ENCODE results near the gene SLC26A4.
A peak's percentile ranks its signal among the peaks of the same experiment; 100 is the strongest.

Gene SLC26A4

DNA sequence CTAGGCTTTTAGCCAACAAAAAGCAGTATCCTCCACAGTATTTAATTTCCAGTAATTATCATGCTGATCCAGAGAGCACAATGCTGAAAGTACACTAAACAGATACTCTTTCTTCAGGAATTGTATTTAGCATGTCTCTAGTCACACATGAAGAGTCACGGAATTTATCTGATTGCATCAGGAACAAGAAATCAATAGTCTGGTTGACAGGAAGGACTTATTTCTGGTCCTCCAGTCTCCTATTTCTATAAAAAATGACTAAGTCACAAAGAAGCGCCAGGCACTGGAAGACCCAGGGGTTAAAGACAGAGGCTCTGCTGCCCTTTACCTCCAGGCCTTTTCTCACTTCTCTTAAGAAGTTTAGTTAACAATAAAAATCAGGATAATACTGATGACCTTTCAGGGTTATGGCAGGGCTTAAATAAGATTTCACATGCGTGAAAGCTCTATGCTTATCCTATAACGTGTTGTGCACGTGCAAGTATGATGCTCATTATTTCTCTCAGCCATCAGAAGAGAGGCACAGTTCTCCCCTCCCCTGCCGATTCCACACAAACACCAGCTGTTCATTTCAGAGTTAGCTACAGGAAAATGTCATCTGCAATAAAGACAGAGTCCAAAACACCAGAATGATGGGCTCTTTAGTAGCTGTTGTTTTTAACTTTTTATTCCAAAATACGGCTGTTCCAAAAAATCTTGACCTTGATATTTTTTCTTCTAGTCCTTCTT is 36.9 kb downstream of the SLC26A4 start:
- no peak for DNase-seq

DNA sequence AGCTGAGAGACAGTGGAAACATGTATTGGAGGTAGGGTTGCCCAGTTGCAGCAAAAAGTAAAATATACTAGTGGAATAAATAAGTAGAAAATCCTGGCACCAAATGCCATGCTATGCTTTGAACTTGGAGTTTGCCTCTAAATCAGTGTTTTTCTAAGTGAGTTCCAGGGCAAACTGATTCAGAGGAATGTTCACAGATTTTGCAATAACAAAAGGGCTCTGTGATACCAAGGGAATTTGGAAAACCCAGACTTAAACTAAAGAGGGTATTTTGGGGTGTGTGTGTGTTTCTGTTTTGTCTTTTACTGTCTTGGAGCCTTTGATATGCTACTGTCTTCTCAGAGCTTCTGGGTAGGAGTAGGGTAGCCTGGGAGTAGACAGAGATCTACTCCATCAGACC is 39.9 kb downstream of the SLC26A4 start:
- DNase-seq: no peak

DNA sequence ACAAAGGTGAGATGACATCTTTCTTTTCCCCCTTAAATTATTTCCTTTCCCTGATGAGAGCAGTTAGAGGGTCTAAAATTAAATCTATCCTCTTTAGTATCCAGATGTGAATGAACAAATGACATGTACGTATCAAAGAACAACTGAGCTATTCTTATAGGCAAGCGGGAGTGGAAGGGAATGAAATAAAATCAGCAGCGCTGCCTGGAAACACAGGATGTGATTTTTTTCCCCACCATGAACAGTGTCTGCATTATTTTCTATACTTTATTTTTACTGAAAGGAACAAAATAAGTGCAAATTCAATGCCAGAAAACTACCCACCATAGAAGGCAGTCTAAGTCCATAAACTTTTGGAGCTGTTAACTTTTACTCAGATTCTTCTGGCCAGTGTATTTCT is 40.6 kb downstream of the SLC26A4 start:
- no peak for DNase-seq

DNA sequence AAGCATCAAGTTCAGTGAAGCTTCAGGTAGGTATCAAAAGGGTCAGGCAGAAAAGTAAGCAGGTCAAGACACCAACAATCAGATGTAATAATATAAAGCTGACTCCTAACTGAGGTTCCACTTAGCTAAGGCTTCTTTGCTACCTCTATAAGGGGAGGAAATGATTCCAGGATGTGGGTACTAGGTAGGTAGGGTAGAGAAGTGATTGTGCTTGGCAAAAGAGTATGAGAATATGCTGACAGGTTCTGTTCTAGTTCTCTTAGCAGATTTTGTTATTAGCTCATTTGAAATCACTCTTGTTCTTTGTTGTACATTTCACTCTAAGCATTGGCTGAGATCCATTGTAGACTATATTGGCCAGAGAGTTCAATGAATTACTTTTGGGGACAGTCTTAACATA is 42.6 kb downstream of the SLC26A4 start:
- DNase-seq: no peak

DNA sequence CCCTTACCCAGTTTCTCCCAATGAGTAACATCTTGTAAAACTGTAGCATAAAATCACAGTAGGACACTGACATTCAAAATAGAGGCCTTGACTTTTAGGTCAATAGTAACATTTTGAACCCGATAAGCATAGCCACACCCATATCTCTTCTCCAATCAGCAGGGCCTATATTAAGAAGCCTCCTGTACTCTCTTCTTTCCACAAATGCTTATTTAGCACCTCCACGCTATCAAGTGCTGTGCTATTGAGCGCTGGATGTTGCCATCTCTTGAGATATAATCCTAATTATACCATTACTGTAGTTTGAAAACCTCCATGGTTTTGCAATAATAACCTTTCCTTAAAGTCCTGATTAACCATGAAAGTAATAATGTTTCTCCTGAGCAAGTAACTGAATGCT is 43.2 kb downstream of the SLC26A4 start:
- no peak for DNase-seq

GRCh38 chr7:107708956-107709355 is 48.3 kb downstream of the SLC26A4 start:
- DNase-seq: no peak

DNA sequence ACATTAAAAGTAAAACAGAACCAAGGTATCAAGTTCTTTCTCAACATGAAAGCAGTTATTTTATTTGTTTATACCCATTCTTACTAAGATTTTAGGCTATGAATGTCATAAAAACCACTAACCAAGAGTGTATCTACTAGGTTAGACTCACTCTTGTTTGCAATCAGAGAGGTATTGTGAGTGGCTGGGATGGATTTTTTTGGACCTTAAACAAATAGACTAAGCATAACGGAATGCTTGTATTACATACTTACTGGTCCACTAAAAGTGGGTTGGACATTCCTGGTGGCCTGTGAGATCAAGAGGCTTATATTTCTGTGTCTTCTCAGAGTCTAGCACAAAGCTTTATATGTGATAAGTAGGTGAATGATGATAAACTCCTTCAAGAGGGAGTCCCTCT is 50.7 kb downstream of the SLC26A4 start:
- DNase-seq: no peak

DNA sequence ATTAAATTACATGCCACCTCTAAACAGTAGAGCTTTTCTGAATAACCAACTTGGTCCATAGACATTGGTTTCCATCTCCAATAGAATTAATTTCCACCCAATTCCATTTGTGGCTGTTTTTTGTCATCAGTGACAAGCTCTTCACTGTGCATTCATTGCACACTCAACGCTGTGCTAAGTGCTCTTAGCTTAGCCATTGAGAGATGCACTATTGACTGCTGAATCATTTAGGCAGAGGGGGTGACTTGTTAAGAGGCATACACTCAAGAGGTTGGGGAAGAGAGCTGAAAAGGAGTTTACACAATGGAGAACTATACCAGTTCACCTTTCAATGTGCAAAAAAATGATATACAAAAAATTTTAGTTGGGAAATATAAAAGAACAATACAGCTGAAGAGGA is 51.4 kb downstream of the SLC26A4 start:
- no peak for DNase-seq

- DNase-seq: no peak
Observed at GRCh38 chr7:107712896-107713295, 52.3 kb downstream of the SLC26A4 start.

DNA sequence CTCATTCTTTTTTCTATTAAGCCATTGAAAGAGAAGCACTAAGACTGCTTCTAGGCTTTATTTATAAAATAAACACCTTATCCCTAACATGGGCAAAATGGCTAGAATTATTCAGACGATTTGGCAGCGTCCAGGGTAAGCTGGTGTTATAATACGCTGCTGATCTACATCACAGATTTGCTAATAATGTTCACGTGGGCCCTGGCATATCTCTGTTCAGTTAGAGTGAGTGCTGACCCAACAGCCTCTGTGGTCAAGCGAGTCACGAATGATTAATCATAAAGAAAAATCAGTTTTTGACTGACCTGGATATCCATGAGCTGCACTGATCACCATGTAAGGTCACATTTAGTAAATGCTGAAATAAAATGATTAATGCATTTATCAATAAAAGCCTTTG is 54.9 kb downstream of the SLC26A4 start:
- DNase-seq: no peak

DNA sequence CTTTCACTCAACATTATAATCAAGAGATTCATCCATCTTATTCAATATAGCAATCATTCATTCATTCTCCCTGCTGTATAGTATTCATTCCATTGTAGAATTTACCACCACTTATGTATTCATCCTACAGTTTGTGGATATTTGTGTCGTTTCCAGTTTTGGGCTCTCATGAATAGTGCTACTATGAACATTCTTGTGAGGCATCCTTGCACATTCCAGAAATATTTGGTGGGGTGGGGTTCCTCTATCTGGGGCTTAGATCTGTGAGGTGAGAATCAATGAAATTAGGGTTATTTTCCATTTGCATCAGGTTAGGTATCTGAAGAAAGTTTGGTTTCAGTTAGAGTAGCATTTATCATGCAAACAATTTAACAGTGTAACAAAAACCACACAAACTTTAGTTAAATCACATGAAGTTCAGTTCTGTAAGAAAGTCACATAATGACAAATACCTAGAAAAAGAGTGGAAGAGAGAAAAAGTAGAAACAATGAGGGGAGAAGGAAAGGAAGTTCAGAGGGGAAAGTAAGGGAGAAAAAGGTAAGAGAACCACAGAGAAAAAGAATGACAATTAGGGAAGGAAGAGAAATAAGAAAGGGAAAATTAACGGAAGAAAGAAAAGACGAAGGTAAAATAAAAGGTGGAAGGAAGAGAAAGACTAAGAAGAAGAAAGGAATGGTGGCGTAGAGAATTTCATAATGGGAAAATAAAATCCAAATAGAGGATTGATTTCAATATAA is 58.0 kb downstream of the SLC26A4 start:
- no peak for DNase-seq

- DNase-seq: no peak
Observed at GRCh38 chr7:107721286-107721685, 60.7 kb downstream of the SLC26A4 start.

GRCh38 chr7:107723255-107723654 is 62.6 kb downstream of the SLC26A4 start:
- no peak for DNase-seq

DNA sequence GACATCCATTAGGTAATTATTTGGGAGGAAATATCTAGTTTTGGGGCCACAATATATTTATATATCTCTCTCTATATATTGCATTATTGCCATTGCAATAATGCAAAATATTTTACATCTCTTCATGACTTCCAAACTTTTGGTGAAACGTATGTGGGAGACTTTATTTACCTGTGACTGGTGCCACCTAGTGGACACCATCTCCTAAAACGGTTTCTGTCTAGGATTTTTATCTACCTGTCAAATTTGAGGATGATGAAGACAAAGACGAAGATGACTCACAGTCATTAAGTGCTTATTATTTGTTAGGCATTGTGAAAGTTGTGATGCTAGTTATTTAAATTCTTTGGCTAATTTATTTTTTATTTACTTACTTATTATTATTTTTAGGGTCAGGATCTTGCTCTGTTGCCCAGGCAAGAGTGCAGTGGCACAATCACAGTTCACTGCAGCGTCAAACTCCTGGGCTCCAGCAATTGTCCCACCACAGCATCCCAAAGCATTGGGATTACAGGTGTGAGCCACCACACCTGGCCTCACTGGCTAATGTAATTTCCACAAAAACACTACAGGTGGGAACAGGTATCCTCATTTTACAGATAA is 64.6 kb downstream of the SLC26A4 start:
- peak; percentile 6 to 30 for DNase-seq

- DNase-seq: no peak
Observed at GRCh38 chr7:107726356-107727130, 65.9 kb downstream of the SLC26A4 start.

- DNase-seq: no peak
Observed at GRCh38 chr7:107728276-107728675, 67.6 kb downstream of the SLC26A4 start.

GRCh38 chr7:107742678-107743566 is 82.3 kb downstream of the SLC26A4 start:
- DNase-seq: peak; percentile 81 to 90

DNA sequence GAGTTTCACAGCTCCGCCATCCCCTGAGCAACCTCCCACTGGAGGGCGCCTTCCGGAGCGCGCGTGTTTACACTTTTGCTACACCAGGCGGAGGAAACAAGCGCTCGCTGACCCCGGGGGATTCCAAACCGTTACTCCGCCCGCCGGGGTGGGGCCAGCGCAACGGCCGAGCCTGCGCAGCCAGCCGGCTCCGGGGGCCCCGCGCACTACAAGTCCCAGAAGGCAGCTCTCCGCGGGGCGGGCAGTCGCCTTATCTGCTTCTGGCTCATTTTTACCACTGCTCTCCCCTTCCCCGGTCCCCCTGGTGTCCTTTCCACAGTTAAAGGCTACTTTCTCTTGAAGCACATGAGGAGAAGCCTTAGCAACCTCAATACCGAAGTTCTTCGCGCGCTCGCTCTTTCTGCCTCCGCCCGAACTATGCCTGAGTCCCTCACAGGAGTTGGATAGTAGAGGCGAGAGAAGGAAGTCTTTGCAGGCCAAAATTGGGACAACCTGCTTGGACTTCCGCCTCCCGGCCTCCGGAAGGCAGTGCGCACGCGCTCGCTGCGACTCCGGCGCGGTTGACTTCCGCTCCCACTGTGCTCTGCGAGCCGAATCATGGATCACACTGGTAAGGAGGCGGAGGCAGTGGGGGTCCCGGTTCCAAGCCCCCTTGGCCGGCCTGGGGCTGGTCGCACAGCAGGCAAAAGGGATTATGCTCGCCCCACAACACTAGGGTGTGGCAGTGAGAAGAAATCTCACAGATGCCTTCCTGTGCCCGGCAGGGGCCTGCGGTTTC is 83.1 kb downstream of the SLC26A4 start, which contains the start of gene CBLL1:
TSS of gene CBLL1 (plus strand) at position 576 of the 778 bp plus-strand sequence. CDS start at position 598, 22 bp downstream.
- DNase-seq: peak; percentile 90 to 92

DNA sequence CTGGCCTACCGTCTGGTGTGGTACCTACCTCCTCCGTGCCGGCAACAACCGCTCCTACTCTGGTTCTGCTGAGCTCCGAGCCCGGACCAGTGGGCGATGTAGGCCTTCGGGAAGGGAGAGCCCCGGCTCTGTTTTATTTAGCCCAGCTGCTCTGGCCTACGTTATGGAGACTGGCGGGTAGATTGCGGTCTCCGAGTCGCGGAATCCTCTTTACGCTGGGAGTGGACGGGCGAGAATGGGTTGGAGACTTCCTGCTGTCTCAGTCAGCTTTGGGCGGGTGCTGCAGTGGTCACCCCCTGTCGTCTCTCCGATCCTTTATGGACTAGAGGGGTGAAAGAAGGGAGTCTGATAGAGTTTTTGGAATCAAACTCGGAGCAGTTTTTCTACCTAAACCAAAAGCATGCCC is 83.7 kb downstream of the SLC26A4 start:
- DNase-seq: peak in 1 of 2 experiments; percentile 37

GRCh38 chr7:107746006-107746405 is 85.4 kb downstream of the SLC26A4 start:
- DNase-seq: no peak

DNA sequence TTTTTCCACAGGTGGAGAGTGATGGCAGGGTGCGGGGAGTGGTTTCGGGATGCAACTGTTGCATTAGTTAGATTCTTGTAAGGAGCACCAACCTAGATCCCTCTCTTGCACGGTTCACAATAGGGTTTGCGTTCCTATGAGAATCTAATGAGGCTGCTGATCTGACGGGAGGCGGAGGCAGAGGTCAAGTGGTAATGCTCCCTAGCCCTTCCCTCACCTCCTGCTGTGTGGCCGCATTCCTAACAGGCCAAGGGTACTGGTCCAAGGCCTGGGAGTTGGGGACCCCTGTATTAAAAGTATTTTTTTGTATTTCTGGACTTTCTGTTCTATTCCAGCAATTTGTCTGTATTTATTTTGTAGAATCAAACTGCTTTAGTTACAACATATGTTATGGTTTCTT is 90.5 kb downstream of the SLC26A4 start:
- DNase-seq: no peak
